ENCODE results near the gene SERPINA6.
"Not testable (repeated sequence)": the region's sequence is repeated elsewhere in the genome, so short reads cannot be mapped to it uniquely, and the experiment has no call there.

The SERPINA6 gene

GRCh38 chr14:94269156-94269555 lies 54.0 kb downstream of the SERPINA6 start:
- no peaks in the 10 kb centered on the region for H3K9me2 ChIP-seq (replicated peaks; ENCODE audit: low read depth, low read length)
- no peaks in the 10 kb centered on the region for H3K9me3 ChIP-seq (ENCODE audit: insufficient read depth, low read depth, low read length)
- TF ChIP-seq EZH2phosphoT487 (IDR thresholded peaks at IDR 0.05; ENCODE audit: borderline replicate concordance) (no peak), CTCF (conservative IDR thresholded peaks at IDR 0.05; ENCODE audit: low read length) (no peak)
- no peak overlapping the region for H3K9ac ChIP-seq (ENCODE audit: low read depth, low read length, poor library complexity, severe bottlenecking)
- no peak overlapping the region for H3K4me3 ChIP-seq (ENCODE audit: low read length, poor library complexity, severe bottlenecking)
- no peaks in the 10 kb centered on the region for H3K27me3 ChIP-seq (ENCODE audit: insufficient read depth, low read length, poor library complexity, severe bottlenecking)
- H4K20me1 ChIP-seq (ENCODE audit: insufficient read depth, low read length, poor library complexity, severe bottlenecking): no peaks in the 10 kb centered on the region
- H3K4me2 ChIP-seq (ENCODE audit: low read depth, low read length, poor library complexity, severe bottlenecking): no peak overlapping the region
- H2AFZ ChIP-seq (ENCODE audit: low read length): no peak overlapping the region
- no peaks in the 10 kb centered on the region for H3K4me1 ChIP-seq (ENCODE audit: insufficient read depth, low read length, poor library complexity, severe bottlenecking)
- H3K79me2 ChIP-seq (ENCODE audit: insufficient read depth, low read length): no peaks in the 10 kb centered on the region
- H3F3A ChIP-seq (ENCODE audit: low read depth): no peaks in the 10 kb centered on the region
- no peaks in the 10 kb centered on the region for H3K36me3 ChIP-seq (ENCODE audit: insufficient read depth, low read length)

GRCh38 chr14:94268582-94268981 lies 54.6 kb downstream of the SERPINA6 start:
- not testable (repeated sequence) for H3K9me2 ChIP-seq (replicated peaks; ENCODE audit: low read depth, low read length); H2AFZ ChIP-seq (ENCODE audit: low read length); H3K79me2 ChIP-seq (ENCODE audit: insufficient read depth, low read length); H3K9ac ChIP-seq (ENCODE audit: low read depth, low read length, poor library complexity, severe bottlenecking); H3K4me2 ChIP-seq (ENCODE audit: low read depth, low read length, poor library complexity, severe bottlenecking); H4K20me1 ChIP-seq (ENCODE audit: insufficient read depth, low read length, poor library complexity, severe bottlenecking); H3F3A ChIP-seq (ENCODE audit: low read depth); H3K4me3 ChIP-seq (ENCODE audit: low read length, poor library complexity, severe bottlenecking); H3K36me3 ChIP-seq (ENCODE audit: insufficient read depth, low read length); H3K27me3 ChIP-seq (ENCODE audit: insufficient read depth, low read length, poor library complexity, severe bottlenecking); H3K4me1 ChIP-seq (ENCODE audit: insufficient read depth, low read length, poor library complexity, severe bottlenecking); H3K9me3 ChIP-seq (ENCODE audit: insufficient read depth, low read depth, low read length)

GRCh38 chr14:94267352-94267751 lies 55.8 kb downstream of the SERPINA6 start:
- no peak overlapping the region for H3K9ac ChIP-seq (ENCODE audit: low read depth, low read length, poor library complexity, severe bottlenecking)
- no peaks in the 10 kb centered on the region for H3K9me2 ChIP-seq (replicated peaks; ENCODE audit: low read depth, low read length)
- no peaks in the 10 kb centered on the region for H3K36me3 ChIP-seq (ENCODE audit: insufficient read depth, low read length)
- H3K4me2 ChIP-seq (ENCODE audit: low read depth, low read length, poor library complexity, severe bottlenecking): no peak overlapping the region
- H3K27me3 ChIP-seq (ENCODE audit: insufficient read depth, low read length, poor library complexity, severe bottlenecking): peaks cover 2% of the 10 kb centered on the region
- no peaks in the 10 kb centered on the region for H3K79me2 ChIP-seq (ENCODE audit: insufficient read depth, low read length)
- H3K4me1 ChIP-seq (ENCODE audit: insufficient read depth, low read length, poor library complexity, severe bottlenecking): no peaks in the 10 kb centered on the region
- no peak for TF ChIP-seq EZH2phosphoT487 (IDR thresholded peaks at IDR 0.05; ENCODE audit: borderline replicate concordance)
- no peak overlapping the region for H2AFZ ChIP-seq (ENCODE audit: low read length)
- H3F3A ChIP-seq (ENCODE audit: low read depth): no peaks in the 10 kb centered on the region
- no peaks in the 10 kb centered on the region for H4K20me1 ChIP-seq (ENCODE audit: insufficient read depth, low read length, poor library complexity, severe bottlenecking)
- no peaks in the 10 kb centered on the region for H3K9me3 ChIP-seq (ENCODE audit: insufficient read depth, low read depth, low read length)
- H3K4me3 ChIP-seq (ENCODE audit: low read length, poor library complexity, severe bottlenecking): no peak overlapping the region

GRCh38 chr14:94264195-94264594 lies 58.9 kb downstream of the SERPINA6 start:
- H3K36me3 ChIP-seq (ENCODE audit: insufficient read depth, low read length); H3K4me1 ChIP-seq (ENCODE audit: insufficient read depth, low read length, poor library complexity, severe bottlenecking); H3K4me2 ChIP-seq (ENCODE audit: low read depth, low read length, poor library complexity, severe bottlenecking); H3K9me3 ChIP-seq (ENCODE audit: insufficient read depth, low read depth, low read length); H2AFZ ChIP-seq (ENCODE audit: low read length); H3K79me2 ChIP-seq (ENCODE audit: insufficient read depth, low read length); H3K9ac ChIP-seq (ENCODE audit: low read depth, low read length, poor library complexity, severe bottlenecking); H3K27me3 ChIP-seq (ENCODE audit: insufficient read depth, low read length, poor library complexity, severe bottlenecking); H3K9me2 ChIP-seq (replicated peaks; ENCODE audit: low read depth, low read length); H3F3A ChIP-seq (ENCODE audit: low read depth); H4K20me1 ChIP-seq (ENCODE audit: insufficient read depth, low read length, poor library complexity, severe bottlenecking); H3K4me3 ChIP-seq (ENCODE audit: low read length, poor library complexity, severe bottlenecking): not testable (repeated sequence)
